Testis (tissue), 2 donors: Measurements from ENCODE around the gene FOS.

Experiments
- CTCF ChIP-seq, 3 experiments: fragments of 450-650 bp in 2 of 3; fragments of 200-600 bp in 1 of 3; sonication (generic) in 1 of 3; IDR thresholded peaks; one replicate each; pipeline ENCODE4 v1.5.1; 2016 to 2019; ENCODE audit warnings: antibody characterized with exemption in 3 of 3, mild to moderate bottlenecking in 2 of 3, moderate library complexity in 1 of 3
- POLR2A ChIP-seq: fragments of 450-650 bp; IDR thresholded peaks from one replicate; pipeline ENCODE4 v1.6.1; 2017; ENCODE audit warnings: antibody characterized with exemption, mild to moderate bottlenecking, moderate library complexity

- TF ChIP-seq CTCF (IDR thresholded peaks at IDR 0.05) (peak; percentile 94 to 98 (median 95)), POLR2A (no peak)
These were observed 17.1 kb downstream of the FOS start for GRCh38 chr14:75295491-75296345.
